OCI-LY1 (cell line): Measurements from ENCODE around the gene CADM1.
"Not testable (repeated sequence)": the region's sequence is repeated elsewhere in the genome, so short reads cannot be mapped to it uniquely, and the experiment has no call there.

Source experiments
- EZH2 ChIP-seq: fragments of 200-600 bp; sonication (generic), shearing (Covaris generic); IDR thresholded peaks from 2 replicates; pipeline ENCODE4 v1.8.0; 2017; ENCODE audit warnings: borderline replicate concordance, mixed run types, mild to moderate bottlenecking, antibody characterized with exemption, low read length, moderate library complexity, mixed read lengths
- TF ChIP-seq, protein P1 (sequence below): fragments of 200-600 bp; sonication (generic), shearing (Covaris generic); IDR thresholded peaks from 2 replicates; pipeline ENCODE4 v1.5.1; 2017; ENCODE audit warnings: mild to moderate bottlenecking, antibody characterized with exemption, low read length, moderate library complexity, mixed read lengths

DNA sequence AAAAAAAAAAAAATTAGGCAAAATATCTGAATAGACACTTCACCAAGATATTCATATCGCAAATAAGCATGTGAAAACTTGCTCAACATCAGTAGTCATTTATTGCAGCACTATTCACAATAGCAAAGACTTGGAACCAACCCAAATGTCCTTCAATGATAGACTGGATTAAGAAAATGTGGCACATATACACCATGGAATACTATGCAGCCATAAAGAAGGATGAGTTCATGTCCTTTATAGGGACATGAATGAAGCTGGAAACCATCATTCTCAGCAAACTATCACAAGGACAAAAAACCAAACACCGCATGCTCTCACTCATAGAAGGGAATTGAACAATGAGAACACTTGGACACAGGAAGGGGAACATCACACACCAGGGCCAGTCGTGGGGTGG lies 29.9 kb downstream of the CADM1 start:
- TF ChIP-seq EZH2 = not testable (repeated sequence)
- TF ChIP-seq, protein P1, sequence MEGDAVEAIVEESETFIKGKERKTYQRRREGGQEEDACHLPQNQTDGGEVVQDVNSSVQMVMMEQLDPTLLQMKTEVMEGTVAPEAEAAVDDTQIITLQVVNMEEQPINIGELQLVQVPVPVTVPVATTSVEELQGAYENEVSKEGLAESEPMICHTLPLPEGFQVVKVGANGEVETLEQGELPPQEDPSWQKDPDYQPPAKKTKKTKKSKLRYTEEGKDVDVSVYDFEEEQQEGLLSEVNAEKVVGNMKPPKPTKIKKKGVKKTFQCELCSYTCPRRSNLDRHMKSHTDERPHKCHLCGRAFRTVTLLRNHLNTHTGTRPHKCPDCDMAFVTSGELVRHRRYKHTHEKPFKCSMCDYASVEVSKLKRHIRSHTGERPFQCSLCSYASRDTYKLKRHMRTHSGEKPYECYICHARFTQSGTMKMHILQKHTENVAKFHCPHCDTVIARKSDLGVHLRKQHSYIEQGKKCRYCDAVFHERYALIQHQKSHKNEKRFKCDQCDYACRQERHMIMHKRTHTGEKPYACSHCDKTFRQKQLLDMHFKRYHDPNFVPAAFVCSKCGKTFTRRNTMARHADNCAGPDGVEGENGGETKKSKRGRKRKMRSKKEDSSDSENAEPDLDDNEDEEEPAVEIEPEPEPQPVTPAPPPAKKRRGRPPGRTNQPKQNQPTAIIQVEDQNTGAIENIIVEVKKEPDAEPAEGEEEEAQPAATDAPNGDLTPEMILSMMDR = not testable (repeated sequence)
